ENCODE results near the gene ARHGAP24. TPM values are rescaled to one million over a fixed set of nuclear protein-coding genes. Genes with fewer than 3 reads are reported as not detected.

Gene ARHGAP24
- total RNA-seq, 4 donors from 2014 or later, result 3.6 to 35.3 (median 7.2) TPM

DNA sequence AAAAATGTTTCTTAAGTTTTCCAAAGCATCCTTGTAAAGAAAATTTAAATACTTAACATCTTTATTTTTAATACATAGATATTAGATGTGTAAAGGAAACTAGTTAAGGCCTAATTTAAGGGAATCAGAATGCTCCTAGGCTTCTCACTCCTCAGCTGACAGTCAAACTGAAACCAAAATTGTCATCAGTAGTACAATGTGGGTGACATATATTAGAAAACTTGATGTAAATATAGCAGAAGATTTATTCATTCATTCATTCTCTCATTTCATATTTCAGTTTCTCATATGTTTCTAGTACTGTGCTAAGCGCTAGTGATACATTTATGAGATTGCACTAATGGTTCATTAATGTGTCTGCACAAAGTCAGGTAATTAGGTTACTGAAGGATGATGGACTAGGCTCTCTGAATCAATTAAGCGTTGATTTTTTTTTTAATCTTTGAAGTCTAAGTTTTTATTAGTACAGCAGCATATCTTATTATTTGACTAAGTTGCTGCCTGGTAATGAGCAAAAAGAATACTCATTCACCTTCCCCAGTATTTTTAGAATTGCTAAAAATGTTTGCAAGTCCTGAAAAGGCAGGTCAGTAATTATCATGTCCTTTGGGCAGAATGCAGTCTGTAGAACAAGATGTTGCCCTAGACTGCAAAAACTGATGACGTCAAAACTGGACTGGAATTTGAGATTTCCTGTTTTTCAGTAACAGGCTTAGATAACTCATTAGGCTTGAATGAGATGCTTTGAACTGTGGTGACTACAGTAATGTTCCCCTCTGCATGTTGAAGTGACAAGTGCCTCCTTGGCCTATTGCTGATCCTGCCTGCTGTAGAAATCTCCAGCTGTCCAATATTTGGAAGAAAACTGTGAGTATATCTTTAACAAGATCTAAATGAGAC lies 128.7 kb downstream of the ARHGAP24 start:
- WGBS, 2 donors, result 75 to 84% methylated on average over 3 of the region's 3 CpGs
- DNase-seq, result no peak
- no peaks in the 10 kb centered on the region for H3K27me3 ChIP-seq
- TF ChIP-seq, protein P1, sequence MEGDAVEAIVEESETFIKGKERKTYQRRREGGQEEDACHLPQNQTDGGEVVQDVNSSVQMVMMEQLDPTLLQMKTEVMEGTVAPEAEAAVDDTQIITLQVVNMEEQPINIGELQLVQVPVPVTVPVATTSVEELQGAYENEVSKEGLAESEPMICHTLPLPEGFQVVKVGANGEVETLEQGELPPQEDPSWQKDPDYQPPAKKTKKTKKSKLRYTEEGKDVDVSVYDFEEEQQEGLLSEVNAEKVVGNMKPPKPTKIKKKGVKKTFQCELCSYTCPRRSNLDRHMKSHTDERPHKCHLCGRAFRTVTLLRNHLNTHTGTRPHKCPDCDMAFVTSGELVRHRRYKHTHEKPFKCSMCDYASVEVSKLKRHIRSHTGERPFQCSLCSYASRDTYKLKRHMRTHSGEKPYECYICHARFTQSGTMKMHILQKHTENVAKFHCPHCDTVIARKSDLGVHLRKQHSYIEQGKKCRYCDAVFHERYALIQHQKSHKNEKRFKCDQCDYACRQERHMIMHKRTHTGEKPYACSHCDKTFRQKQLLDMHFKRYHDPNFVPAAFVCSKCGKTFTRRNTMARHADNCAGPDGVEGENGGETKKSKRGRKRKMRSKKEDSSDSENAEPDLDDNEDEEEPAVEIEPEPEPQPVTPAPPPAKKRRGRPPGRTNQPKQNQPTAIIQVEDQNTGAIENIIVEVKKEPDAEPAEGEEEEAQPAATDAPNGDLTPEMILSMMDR (IDR thresholded peaks at IDR 0.05), result no peak
- TF ChIP-seq POLR2A (IDR thresholded peaks at IDR 0.05), result peak in 1 of 4 donors; percentile 11
- H3K4me3 ChIP-seq, result no peak overlapping the region
- no peaks in the 10 kb centered on the region for H3K9me3 ChIP-seq
- intact Hi-C loops (cut with DNase I), result no loop called here
- peaks cover 0 to 25% (median 0%) of the 10 kb centered on the region in 3 donors for H3K4me1 ChIP-seq
- H3K27ac ChIP-seq, result no peak overlapping the region
- no peaks in the 10 kb centered on the region for H3K36me3 ChIP-seq

DNA sequence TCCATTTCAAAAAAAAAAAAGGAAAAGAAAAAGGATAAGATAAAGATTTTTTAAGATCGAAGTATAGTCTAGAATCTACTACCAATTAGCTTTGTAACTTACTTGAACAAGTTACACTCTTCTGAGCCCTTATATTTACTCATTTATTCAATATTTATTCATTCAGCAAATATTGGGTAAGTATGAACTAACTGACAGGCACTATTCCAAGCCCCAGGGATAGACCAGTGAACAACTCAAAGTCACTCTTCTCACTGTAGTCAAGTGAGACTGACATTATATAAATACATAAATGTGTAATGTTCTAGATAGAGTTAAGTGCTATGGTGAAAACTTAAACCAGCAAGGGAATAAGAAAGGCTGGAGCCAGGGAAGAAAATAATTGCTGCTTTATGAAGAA lies 131.6 kb downstream of the ARHGAP24 start:
- no peak overlapping the region for H3K4me3 ChIP-seq
- H3K36me3 ChIP-seq, result no peaks in the 10 kb centered on the region
- DNase-seq, result no peak
- no peak overlapping the region for H3K27ac ChIP-seq
- WGBS, 2 donors, result 83 to 88% methylated on average over 1 of the region's 1 CpG
- intact Hi-C loops (cut with DNase I), result no loop called here
- TF ChIP-seq, protein P1 (IDR thresholded peaks at IDR 0.05), result no peak
- no peak for TF ChIP-seq POLR2A (IDR thresholded peaks at IDR 0.05)
- no peaks in the 10 kb centered on the region for H3K9me3 ChIP-seq
- no peaks in the 10 kb centered on the region for H3K27me3 ChIP-seq
- H3K4me1 ChIP-seq, result peaks cover 0 to 29% (median 0%) of the 10 kb centered on the region in 3 donors

DNA sequence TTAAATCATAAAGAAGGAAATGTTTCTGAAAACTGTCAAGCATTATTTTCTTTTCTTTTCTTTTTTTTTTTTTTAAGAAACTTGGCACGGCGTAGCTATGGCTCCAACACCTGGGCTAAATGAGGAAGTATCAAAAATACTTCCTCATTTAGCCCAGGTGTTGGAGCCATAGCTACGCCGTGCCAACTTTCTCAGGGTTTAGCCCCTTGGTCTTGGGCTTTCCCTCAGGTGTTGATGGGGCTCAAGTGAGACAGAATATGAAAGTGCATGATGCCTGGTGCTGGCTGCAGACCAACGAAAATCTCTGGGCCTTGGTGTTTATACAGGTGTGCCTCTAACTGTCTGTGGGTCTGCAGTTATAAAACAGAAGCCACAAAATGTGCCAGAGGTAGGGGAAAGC lies 132.7 kb downstream of the ARHGAP24 start:
- H3K27me3 ChIP-seq, result no peaks in the 10 kb centered on the region
- no peak for DNase-seq
- H3K4me3 ChIP-seq, result no peak overlapping the region
- intact Hi-C loops (cut with DNase I), result no loop called here
- H3K4me1 ChIP-seq, result peaks cover 0 to 34% (median 0%) of the 10 kb centered on the region in 3 donors
- H3K9me3 ChIP-seq, result no peaks in the 10 kb centered on the region
- H3K36me3 ChIP-seq, result no peaks in the 10 kb centered on the region
- 22 to 28% methylated on average over 5 of the region's 5 CpGs for WGBS, 2 donors
- H3K27ac ChIP-seq, result peak overlapping the region in 2 of 4 donors; percentile 25 to 34
- TF ChIP-seq, protein P1 (IDR thresholded peaks at IDR 0.05), result no peak
- TF ChIP-seq POLR2A (IDR thresholded peaks at IDR 0.05), result no peak

DNA sequence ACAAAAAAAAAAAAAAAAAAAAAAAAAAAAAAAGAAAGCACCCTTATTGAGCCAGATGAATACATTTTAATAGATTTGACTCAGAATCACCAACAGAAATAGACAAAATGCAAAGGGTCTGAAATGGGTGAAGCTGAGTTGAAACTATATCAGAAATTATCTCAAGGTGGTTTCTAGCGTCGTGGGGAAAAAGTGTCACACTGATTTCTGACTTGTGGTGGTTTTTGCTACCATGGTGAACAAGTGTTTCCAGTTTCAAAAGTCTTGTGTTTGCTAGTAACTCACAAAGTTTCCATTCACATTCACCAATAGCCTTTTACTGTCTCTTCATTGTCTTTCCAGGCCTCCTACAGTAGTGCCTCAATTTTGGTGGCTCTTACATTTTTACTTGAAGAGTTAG lies 135.5 kb downstream of the ARHGAP24 start:
- H3K4me1 ChIP-seq, result peaks cover 0 to 28% (median 0%) of the 10 kb centered on the region in 3 donors
- no peaks in the 10 kb centered on the region for H3K36me3 ChIP-seq
- TF ChIP-seq POLR2A (IDR thresholded peaks at IDR 0.05), result no peak
- TF ChIP-seq, protein P1 (IDR thresholded peaks at IDR 0.05), result no peak
- no peaks in the 10 kb centered on the region for H3K9me3 ChIP-seq
- no peaks in the 10 kb centered on the region for H3K27me3 ChIP-seq
- no peak for DNase-seq
- intact Hi-C loops (cut with DNase I), result no loop called here
- H3K27ac ChIP-seq, result no peak overlapping the region
- 79 to 85% methylated on average over 2 of the region's 2 CpGs for WGBS, 2 donors
- no peak overlapping the region for H3K4me3 ChIP-seq

DNA sequence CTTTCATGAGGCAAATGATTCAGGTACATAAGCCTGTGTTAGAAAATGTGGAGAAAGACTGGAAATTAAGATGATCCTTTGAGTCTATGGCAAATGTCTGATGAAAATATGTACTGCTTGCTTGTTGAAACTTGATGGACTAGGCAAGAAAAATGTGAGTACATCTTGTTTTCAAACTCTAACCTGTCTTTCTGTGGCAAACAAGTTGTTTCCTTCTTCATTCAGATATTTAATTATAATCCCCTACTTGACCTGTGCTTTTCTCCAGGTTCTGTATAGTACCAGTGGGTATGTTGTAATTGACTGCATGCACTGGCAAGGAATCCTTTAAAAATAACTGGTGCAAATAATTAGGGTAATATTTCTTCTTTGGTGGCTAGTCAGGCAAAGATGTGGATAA lies 136.7 kb downstream of the ARHGAP24 start:
- H3K27ac ChIP-seq, result peak overlapping the region in 2 of 4 donors; percentile 49 to 62
- H3K4me3 ChIP-seq, result no peak overlapping the region
- intact Hi-C loops (cut with DNase I), result no loop called here
- no peaks in the 10 kb centered on the region for H3K9me3 ChIP-seq
- DNase-seq, result no peak
- H3K36me3 ChIP-seq, result no peaks in the 10 kb centered on the region
- H3K27me3 ChIP-seq, result no peaks in the 10 kb centered on the region
- peaks cover 0 to 28% (median 0%) of the 10 kb centered on the region in 3 donors for H3K4me1 ChIP-seq
- no peak for TF ChIP-seq POLR2A (IDR thresholded peaks at IDR 0.05)
- TF ChIP-seq, protein P1 (IDR thresholded peaks at IDR 0.05), result no peak

Data from esophagus squamous epithelium (tissue), 5 donors.